Measurements from ENCODE around the gene CELF3.
A peak's percentile ranks its signal among the peaks of the same experiment; 100 is the strongest.

Gene CELF3

DNA sequence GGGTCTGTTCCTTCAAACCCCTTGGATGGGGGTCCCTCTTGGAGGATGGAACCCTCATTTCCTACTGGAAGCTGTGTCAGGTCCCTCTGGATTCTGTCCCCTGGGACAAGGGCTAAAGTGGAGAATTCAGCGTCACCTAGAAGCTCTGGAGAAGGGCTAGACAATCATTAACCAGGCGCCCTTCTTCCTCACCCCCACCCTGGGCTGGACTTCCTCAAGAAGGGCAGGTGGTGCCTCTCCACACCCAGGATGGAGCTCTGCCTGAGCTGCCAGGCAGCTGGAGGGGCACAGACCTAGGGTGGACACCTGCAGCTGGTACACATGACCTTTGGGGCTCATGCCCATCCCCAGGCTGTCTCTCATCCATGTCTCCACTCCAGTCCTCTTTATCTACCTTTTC is 3.6 kb downstream of the CELF3 start:
- H3K27me3 ChIP-seq (replicated peaks), result peaks cover 31% of the 10 kb centered on the region
- no peak overlapping the region for H3K4me3 ChIP-seq (ENCODE audit: low read depth, low read length)
- no peak overlapping the region for H3K27ac ChIP-seq
- in situ Hi-C loops (cut with HindIII; ENCODE audit: low pct_ligation_motif_present, low sequenced_read_pairs), result no loop called here
- no peaks in the 10 kb centered on the region for H3K36me3 ChIP-seq (replicated peaks)
- no peak for DNase-seq
- TF ChIP-seq, protein P1, sequence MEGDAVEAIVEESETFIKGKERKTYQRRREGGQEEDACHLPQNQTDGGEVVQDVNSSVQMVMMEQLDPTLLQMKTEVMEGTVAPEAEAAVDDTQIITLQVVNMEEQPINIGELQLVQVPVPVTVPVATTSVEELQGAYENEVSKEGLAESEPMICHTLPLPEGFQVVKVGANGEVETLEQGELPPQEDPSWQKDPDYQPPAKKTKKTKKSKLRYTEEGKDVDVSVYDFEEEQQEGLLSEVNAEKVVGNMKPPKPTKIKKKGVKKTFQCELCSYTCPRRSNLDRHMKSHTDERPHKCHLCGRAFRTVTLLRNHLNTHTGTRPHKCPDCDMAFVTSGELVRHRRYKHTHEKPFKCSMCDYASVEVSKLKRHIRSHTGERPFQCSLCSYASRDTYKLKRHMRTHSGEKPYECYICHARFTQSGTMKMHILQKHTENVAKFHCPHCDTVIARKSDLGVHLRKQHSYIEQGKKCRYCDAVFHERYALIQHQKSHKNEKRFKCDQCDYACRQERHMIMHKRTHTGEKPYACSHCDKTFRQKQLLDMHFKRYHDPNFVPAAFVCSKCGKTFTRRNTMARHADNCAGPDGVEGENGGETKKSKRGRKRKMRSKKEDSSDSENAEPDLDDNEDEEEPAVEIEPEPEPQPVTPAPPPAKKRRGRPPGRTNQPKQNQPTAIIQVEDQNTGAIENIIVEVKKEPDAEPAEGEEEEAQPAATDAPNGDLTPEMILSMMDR (IDR thresholded peaks at IDR 0.05; ENCODE audit: low read depth, low read length, missing control alignments), result no peak

DNA sequence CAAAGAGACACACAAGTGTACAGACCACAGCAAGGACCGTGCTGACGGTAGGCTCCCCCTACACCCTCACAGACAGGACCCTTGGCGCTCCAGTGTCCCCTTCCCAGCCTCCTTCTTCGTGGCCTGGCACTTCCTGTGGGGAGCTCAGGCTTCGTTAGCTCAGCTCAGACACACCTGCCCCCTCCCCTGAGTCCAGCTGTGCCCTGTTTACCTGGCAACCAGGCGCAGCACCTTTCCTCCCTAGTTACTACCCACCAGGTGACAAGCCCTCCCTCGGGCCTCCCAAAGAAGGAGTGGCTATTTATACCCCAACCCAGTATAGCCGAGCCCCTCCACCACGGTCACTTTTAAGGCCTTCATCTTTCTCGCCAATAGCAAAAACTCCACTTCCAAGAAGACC is 4.7 kb downstream of the CELF3 start:
- TF ChIP-seq, protein P1 (IDR thresholded peaks at IDR 0.05; ENCODE audit: low read depth, low read length, missing control alignments), result no peak
- in situ Hi-C loops (cut with HindIII; ENCODE audit: low pct_ligation_motif_present, low sequenced_read_pairs), result no loop called here

DNA sequence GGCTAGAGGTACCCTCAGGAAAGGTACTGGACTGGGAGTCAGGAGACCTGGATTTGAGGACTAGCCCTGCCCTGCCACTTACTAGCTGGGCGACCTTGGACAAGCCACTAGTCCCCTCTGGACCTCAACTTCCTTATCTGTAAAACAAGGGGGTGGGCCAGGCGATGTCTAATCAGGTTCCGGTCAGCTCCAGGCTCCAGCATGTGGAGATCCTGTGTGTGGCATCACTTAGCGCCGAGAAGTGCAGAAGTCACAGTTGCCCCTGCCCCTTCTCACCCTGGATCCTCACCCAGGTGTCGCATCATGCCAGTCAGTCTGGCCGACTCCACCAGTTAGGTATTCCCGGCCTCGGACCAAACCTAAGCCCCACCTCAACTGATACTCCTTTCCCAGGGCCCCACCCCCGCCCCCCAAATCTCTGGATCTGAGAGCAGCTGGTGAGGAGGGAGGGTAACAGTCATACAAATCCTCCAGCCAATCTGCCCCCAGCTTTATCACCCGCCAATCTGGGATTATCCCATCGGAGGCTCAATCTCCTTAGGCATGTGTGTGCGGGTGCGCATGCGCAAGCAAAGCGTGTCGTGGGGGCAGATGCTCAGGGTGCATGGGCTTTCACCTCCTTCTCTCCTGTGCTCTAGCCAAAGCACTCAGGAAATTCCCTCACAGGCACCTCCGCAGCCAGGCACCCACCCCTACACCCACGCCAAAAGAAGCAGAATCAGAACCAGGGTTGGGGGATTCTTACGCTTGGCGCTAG is 5.4 kb downstream of the CELF3 start:
- peaks cover 16% of the 10 kb centered on the region for H3K27me3 ChIP-seq (replicated peaks)
- no peak for DNase-seq
- H3K36me3 ChIP-seq (replicated peaks), result no peaks in the 10 kb centered on the region

More for the DNA sequence above, 4.7 kb downstream of the CELF3 start:
- Histone ChIP-seq H3K27ac (no peak overlapping the region), H3K4me3 (ENCODE audit: low read depth, low read length) (no peak overlapping the region), H3K27me3 (replicated peaks) (peaks cover 20% of the 10 kb centered on the region), H3K36me3 (replicated peaks) (no peaks in the 10 kb centered on the region)
- DNase-seq, result no peak

DNA sequence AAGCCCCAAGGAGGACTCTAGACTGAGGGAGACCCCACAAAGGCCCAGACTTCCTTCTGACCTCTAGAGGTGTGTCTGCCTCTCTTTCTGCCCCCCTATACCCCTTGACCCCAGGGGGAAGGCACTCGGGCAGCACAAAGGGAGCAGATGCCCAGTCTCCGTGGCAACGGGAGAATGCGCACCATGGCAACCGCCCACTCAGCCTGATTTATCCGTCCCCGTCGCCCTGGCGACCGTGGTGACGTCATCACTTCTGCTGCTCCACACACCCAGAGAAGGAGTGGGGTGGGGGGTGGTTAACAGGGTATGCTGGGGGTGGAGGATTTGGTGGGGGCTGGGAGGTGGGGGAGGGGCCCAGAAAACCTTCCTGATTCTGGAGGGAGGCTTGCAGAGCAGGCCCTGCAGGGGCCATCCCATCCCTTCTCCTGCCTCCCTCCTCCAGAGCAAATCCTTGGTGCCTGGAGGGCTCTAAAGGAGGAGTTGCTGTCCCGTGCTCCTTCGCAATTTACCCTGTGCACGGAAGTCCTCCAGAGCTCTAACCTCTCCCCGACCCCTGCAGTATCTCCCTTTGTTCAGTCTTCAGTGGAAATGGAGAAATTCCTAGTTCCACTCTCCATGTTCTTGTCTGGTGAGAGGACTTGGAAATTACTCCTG is 6.3 kb downstream of the CELF3 start:
- Histone ChIP-seq H3K27me3 (replicated peaks) (peaks cover 7% of the 10 kb centered on the region), H3K36me3 (replicated peaks) (no peaks in the 10 kb centered on the region), H3K4me3 (ENCODE audit: low read depth, low read length) (no peak overlapping the region), H3K27ac (no peak overlapping the region)
- DNase-seq, result peak; percentile 74
- TF ChIP-seq, protein P1 (IDR thresholded peaks at IDR 0.05; ENCODE audit: low read depth, low read length, missing control alignments), result no peak
- in situ Hi-C loops (cut with HindIII; ENCODE audit: low pct_ligation_motif_present, low sequenced_read_pairs), result no loop called here

More for the DNA sequence above, 5.4 kb downstream of the CELF3 start:
- TF ChIP-seq, protein P1 (IDR thresholded peaks at IDR 0.05; ENCODE audit: low read depth, low read length, missing control alignments), result no peak
- in situ Hi-C loops (cut with HindIII; ENCODE audit: low pct_ligation_motif_present, low sequenced_read_pairs), result no loop called here
- H3K4me3 ChIP-seq (ENCODE audit: low read depth, low read length), result no peak overlapping the region
- no peak overlapping the region for H3K27ac ChIP-seq

DNA sequence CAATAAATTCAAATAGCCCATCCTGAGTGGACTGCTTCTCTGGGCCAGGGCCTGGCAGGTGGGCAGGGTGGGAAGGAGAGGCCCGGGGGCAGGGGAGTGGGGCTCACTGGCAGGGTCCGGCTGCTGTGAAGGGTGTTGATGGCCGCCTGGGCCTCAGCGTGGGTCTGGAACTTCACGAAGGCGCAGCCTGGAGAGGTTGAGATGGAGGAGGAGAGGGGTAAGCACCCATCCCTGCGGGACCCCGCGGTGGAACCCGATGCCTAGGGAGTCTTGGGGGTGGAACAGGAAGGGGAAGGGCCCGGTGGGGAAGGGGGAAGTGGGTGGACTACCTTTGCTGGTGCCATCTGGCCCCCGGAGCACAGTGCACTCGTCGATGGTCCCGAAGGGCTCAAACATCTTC is 7.7 kb downstream of the CELF3 start:
- no peaks in the 10 kb centered on the region for H3K36me3 ChIP-seq (replicated peaks)
- no peak overlapping the region for H3K4me3 ChIP-seq (ENCODE audit: low read depth, low read length)
- TF ChIP-seq, protein P1 (IDR thresholded peaks at IDR 0.05; ENCODE audit: low read depth, low read length, missing control alignments), result no peak
- no peak for DNase-seq
- peaks cover 2% of the 10 kb centered on the region for H3K27me3 ChIP-seq (replicated peaks)
- H3K27ac ChIP-seq, result no peak overlapping the region
- in situ Hi-C loops (cut with HindIII; ENCODE audit: low pct_ligation_motif_present, low sequenced_read_pairs), result no loop called here

Data from brain microvascular endothelial cell (primary cell).